ENCODE results near the gene PITX3. TPM values are rescaled to one million over a fixed set of nuclear protein-coding genes. Genes with fewer than 3 reads are reported as not detected.

PITX3 gene
- total and polyA plus RNA-seq, 10 of the 15 experiments (the other 5 are each of a cell fraction or from before 2014, with no cell fraction given), result not detected

Other genes starting within 250 kb of the PITX3 start
Only the 7 nearest of the 12 such genes appear.
- gene HPS6, start 176.2 kb downstream of the PITX3 start, total RNA-seq (2014; rRNA removed), result 22.1 and 27.2 TPM in 2 replicates
- gene HPS6, start 176.2 kb downstream of the PITX3 start, total RNA-seq (2014; rRNA removed; fragmentation: Illumina TruSeq; extraction: Trizol), result 9.2 and 9.8 TPM in 2 replicates
- gene HPS6, start 176.2 kb downstream of the PITX3 start, total RNA-seq (2021), result 28.0 and 30.2 TPM in 2 replicates
- gene HPS6, start 176.2 kb downstream of the PITX3 start, polyA plus RNA-seq (2011; rRNA removed), result 2.5 and 5.3 TPM in 2 replicates
- gene HPS6, start 176.2 kb downstream of the PITX3 start, polyA plus RNA-seq (2014; fragmentation: Illumina TruSeq; extraction: Trizol), result 2.5 and 7.1 TPM in 2 replicates
- 1 to 10 TPM; 1.4 to 2.8 TPM for gene HPS6, start 176.2 kb downstream of the PITX3 start, polyA plus RNA-seq (2014; fragmentation: Nextera tagmentation; extraction: Ambion mirVana)
- 14.1 and 18.7 TPM in 2 replicates for gene HPS6, start 176.2 kb downstream of the PITX3 start, polyA plus RNA-seq (2014; rRNA removed)
- gene HPS6, start 176.2 kb downstream of the PITX3 start, polyA plus RNA-seq (2016; fragmentation: Nextera tagmentation; extraction: Ambion mirVana), result 10 to 100 TPM; 16.3 to 20.7 TPM
- 34.6 and 37.7 TPM in 2 replicates for gene LDB1, start 121.1 kb downstream of the PITX3 start, total RNA-seq (2014; rRNA removed)
- gene LDB1, start 121.1 kb downstream of the PITX3 start, total RNA-seq (2014; rRNA removed; fragmentation: Illumina TruSeq; extraction: Trizol), result 35.6 and 36.0 TPM in 2 replicates
- gene LDB1, start 121.1 kb downstream of the PITX3 start, total RNA-seq (2021), result 45.6 and 51.1 TPM in 2 replicates
- gene LDB1, start 121.1 kb downstream of the PITX3 start, polyA plus RNA-seq (2011; rRNA removed), result 64.9 and 71.5 TPM in 2 replicates
- gene LDB1, start 121.1 kb downstream of the PITX3 start, polyA plus RNA-seq (2014; fragmentation: Illumina TruSeq; extraction: Trizol), result 27.0 and 45.4 TPM in 2 replicates
- 1 to 10 TPM; 1.7 to 2.3 TPM for gene LDB1, start 121.1 kb downstream of the PITX3 start, polyA plus RNA-seq (2014; fragmentation: Nextera tagmentation; extraction: Ambion mirVana)
- 59.9 and 61.0 TPM in 2 replicates for gene LDB1, start 121.1 kb downstream of the PITX3 start, polyA plus RNA-seq (2014; rRNA removed)
- 1 to 10 TPM; 4.7 to 5.6 TPM for gene LDB1, start 121.1 kb downstream of the PITX3 start, polyA plus RNA-seq (2016; fragmentation: Nextera tagmentation; extraction: Ambion mirVana)
- gene PPRC1, start 108.5 kb downstream of the PITX3 start, total RNA-seq (2014; rRNA removed), result 23.4 and 25.1 TPM in 2 replicates
- gene PPRC1, start 108.5 kb downstream of the PITX3 start, total RNA-seq (2014; rRNA removed; fragmentation: Illumina TruSeq; extraction: Trizol), result 18.7 and 19.2 TPM in 2 replicates
- 59.6 and 69.8 TPM in 2 replicates for gene PPRC1, start 108.5 kb downstream of the PITX3 start, total RNA-seq (2021)
- gene PPRC1, start 108.5 kb downstream of the PITX3 start, polyA plus RNA-seq (2011; rRNA removed), result 9.6 and 22.3 TPM in 2 replicates
- 42.1 and 55.9 TPM in 2 replicates for gene PPRC1, start 108.5 kb downstream of the PITX3 start, polyA plus RNA-seq (2014; fragmentation: Illumina TruSeq; extraction: Trizol)
- 10 to 100 TPM; 13.1 to 15.2 TPM for gene PPRC1, start 108.5 kb downstream of the PITX3 start, polyA plus RNA-seq (2014; fragmentation: Nextera tagmentation; extraction: Ambion mirVana)
- 44.1 and 54.3 TPM in 2 replicates for gene PPRC1, start 108.5 kb downstream of the PITX3 start, polyA plus RNA-seq (2014; rRNA removed)
- gene PPRC1, start 108.5 kb downstream of the PITX3 start, polyA plus RNA-seq (2016; fragmentation: Nextera tagmentation; extraction: Ambion mirVana), result 10 to 100 TPM; 39.6 to 40.6 TPM
- 106 and 111 TPM in 2 replicates for gene NOLC1, start 89.1 kb downstream of the PITX3 start, total RNA-seq (2014; rRNA removed)
- 122 and 125 TPM in 2 replicates for gene NOLC1, start 89.1 kb downstream of the PITX3 start, total RNA-seq (2014; rRNA removed; fragmentation: Illumina TruSeq; extraction: Trizol)
- 144 TPM in 2 replicates for gene NOLC1, start 89.1 kb downstream of the PITX3 start, total RNA-seq (2021)
- gene NOLC1, start 89.1 kb downstream of the PITX3 start, polyA plus RNA-seq (2011; rRNA removed), result 130 and 140 TPM in 2 replicates
- 244 and 248 TPM in 2 replicates for gene NOLC1, start 89.1 kb downstream of the PITX3 start, polyA plus RNA-seq (2014; fragmentation: Illumina TruSeq; extraction: Trizol)
- gene NOLC1, start 89.1 kb downstream of the PITX3 start, polyA plus RNA-seq (2014; fragmentation: Nextera tagmentation; extraction: Ambion mirVana), result 100 to 1,000 TPM in 1 of 2 experiments, 10 to 100 TPM in 1; 91.7 to 103 TPM
- 124 and 126 TPM in 2 replicates for gene NOLC1, start 89.1 kb downstream of the PITX3 start, polyA plus RNA-seq (2014; rRNA removed)
- 100 to 1,000 TPM; 180 to 193 TPM for gene NOLC1, start 89.1 kb downstream of the PITX3 start, polyA plus RNA-seq (2016; fragmentation: Nextera tagmentation; extraction: Ambion mirVana)
- 0.11 TPM in 1 of 2 replicates, not detected in the other for gene ELOVL3, start 15.2 kb downstream of the PITX3 start, total RNA-seq (2014; rRNA removed)
- not detected in 2 replicates for gene ELOVL3, start 15.2 kb downstream of the PITX3 start, total RNA-seq (2014; rRNA removed; fragmentation: Illumina TruSeq; extraction: Trizol)
- gene ELOVL3, start 15.2 kb downstream of the PITX3 start, total RNA-seq (2021), result not detected in 2 replicates
- 0.09 and 0.10 TPM in 2 replicates for gene ELOVL3, start 15.2 kb downstream of the PITX3 start, polyA plus RNA-seq (2011; rRNA removed)
- gene ELOVL3, start 15.2 kb downstream of the PITX3 start, polyA plus RNA-seq (2014; fragmentation: Illumina TruSeq; extraction: Trizol), result not detected in 2 replicates
- gene ELOVL3, start 15.2 kb downstream of the PITX3 start, polyA plus RNA-seq (2014; fragmentation: Nextera tagmentation; extraction: Ambion mirVana), result not detected
- 0.09 TPM in 1 of 2 replicates, not detected in the other for gene ELOVL3, start 15.2 kb downstream of the PITX3 start, polyA plus RNA-seq (2014; rRNA removed)
- gene ELOVL3, start 15.2 kb downstream of the PITX3 start, polyA plus RNA-seq (2016; fragmentation: Nextera tagmentation; extraction: Ambion mirVana), result under 1 TPM in 1 of 2 experiments, not detected in 1; 0.18 TPM
- gene GBF1, start 4.0 kb upstream of the PITX3 start, total RNA-seq (2014; rRNA removed), result 21.4 and 23.0 TPM in 2 replicates
- 13.3 and 13.8 TPM in 2 replicates for gene GBF1, start 4.0 kb upstream of the PITX3 start, total RNA-seq (2014; rRNA removed; fragmentation: Illumina TruSeq; extraction: Trizol)
- gene GBF1, start 4.0 kb upstream of the PITX3 start, total RNA-seq (2021), result 38.8 and 42.0 TPM in 2 replicates
- 6.5 and 20.7 TPM in 2 replicates for gene GBF1, start 4.0 kb upstream of the PITX3 start, polyA plus RNA-seq (2011; rRNA removed)
- gene GBF1, start 4.0 kb upstream of the PITX3 start, polyA plus RNA-seq (2014; fragmentation: Illumina TruSeq; extraction: Trizol), result 25.5 and 30.4 TPM in 2 replicates
- 1 to 10 TPM in 1 of 2 experiments, under 1 TPM in 1; 0.82 to 1.2 TPM for gene GBF1, start 4.0 kb upstream of the PITX3 start, polyA plus RNA-seq (2014; fragmentation: Nextera tagmentation; extraction: Ambion mirVana)
- 19.6 and 24.3 TPM in 2 replicates for gene GBF1, start 4.0 kb upstream of the PITX3 start, polyA plus RNA-seq (2014; rRNA removed)
- 10 to 100 TPM; 29.5 to 35.6 TPM for gene GBF1, start 4.0 kb upstream of the PITX3 start, polyA plus RNA-seq (2016; fragmentation: Nextera tagmentation; extraction: Ambion mirVana)
- 108 and 111 TPM in 2 replicates for gene NFKB2, start 154.2 kb upstream of the PITX3 start, total RNA-seq (2014; rRNA removed)
- gene NFKB2, start 154.2 kb upstream of the PITX3 start, total RNA-seq (2014; rRNA removed; fragmentation: Illumina TruSeq; extraction: Trizol), result 42.4 and 43.7 TPM in 2 replicates
- gene NFKB2, start 154.2 kb upstream of the PITX3 start, total RNA-seq (2021), result 144 and 145 TPM in 2 replicates
- 62.4 and 113 TPM in 2 replicates for gene NFKB2, start 154.2 kb upstream of the PITX3 start, polyA plus RNA-seq (2011; rRNA removed)
- gene NFKB2, start 154.2 kb upstream of the PITX3 start, polyA plus RNA-seq (2014; fragmentation: Illumina TruSeq; extraction: Trizol), result 49.9 and 56.4 TPM in 2 replicates
- gene NFKB2, start 154.2 kb upstream of the PITX3 start, polyA plus RNA-seq (2014; fragmentation: Nextera tagmentation; extraction: Ambion mirVana), result 1 to 10 TPM in 1 of 2 experiments, under 1 TPM in 1; 0.56 to 1.3 TPM
- gene NFKB2, start 154.2 kb upstream of the PITX3 start, polyA plus RNA-seq (2014; rRNA removed), result 109 and 119 TPM in 2 replicates
- gene NFKB2, start 154.2 kb upstream of the PITX3 start, polyA plus RNA-seq (2016; fragmentation: Nextera tagmentation; extraction: Ambion mirVana), result 10 to 100 TPM; 31.4 to 32.0 TPM

Data from GM12878 (cell line).